GM23338 (cell line): Measurements from ENCODE around the gene MIPEP. TPM values are rescaled to one million over a fixed set of nuclear protein-coding genes. Genes with fewer than 3 reads are reported as not detected.
A peak's percentile ranks its signal among the peaks of the same experiment; 100 is the strongest.

ENCODE experiments used
- ATAC-seq: fragments of 200-7000 bp; cut with Tn5 transposase; 3 replicates; pipeline ENCODE4 v1.9.1; 2020
- DNase-seq: peaks from one replicate; pipeline ENCODE4 v3.0.0-alpha.2; 2015; ENCODE audit warnings: low spot score
- H2AFZ ChIP-seq: fragments of 200-600 bp; sonication (generic); 2 replicates; pipeline ENCODE4 v1.8.0; 2016; ENCODE audit warnings: antibody characterized with exemption, mild to moderate bottlenecking, moderate library complexity
- H3F3A ChIP-seq: fragments of 200-600 bp; sonication (generic); replicated peaks from 2 replicates; pipeline ENCODE4 v1.8.0; 2017; ENCODE audit warnings: antibody characterized with exemption, mixed run types, low read depth
- H3K27ac ChIP-seq: fragments of 200-600 bp; sonication (generic); 2 replicates; pipeline ENCODE4 v1.6.1; 2016; ENCODE audit warnings: low read depth
- H3K27me3 ChIP-seq: fragments of 200-600 bp; sonication (generic); 2 replicates; pipeline ENCODE4 v1.8.0; 2016; ENCODE audit warnings: mild to moderate bottlenecking, mixed run types, moderate library complexity; ENCODE audit not compliant: insufficient read depth
- H3K36me3 ChIP-seq: fragments of 200-600 bp; sonication (generic); 2 replicates; pipeline ENCODE4 v1.8.0; 2016; ENCODE audit warnings: mild to moderate bottlenecking; ENCODE audit not compliant: insufficient read depth
- H3K4me1 ChIP-seq: fragments of 200-600 bp; sonication (generic); 2 replicates; pipeline ENCODE4 v1.8.0; 2016; ENCODE audit warnings: mild to moderate bottlenecking, moderate library complexity; ENCODE audit not compliant: insufficient read depth
- H3K4me2 ChIP-seq: fragments of 200-600 bp; sonication (generic); 2 replicates; pipeline ENCODE4 v1.7.1; 2017; ENCODE audit warnings: mixed run types
- H3K4me3 ChIP-seq: fragments of 200-600 bp; sonication (generic); 2 replicates; pipeline ENCODE4 v1.6.1; 2016; ENCODE audit warnings: mixed run types
- H3K79me2 ChIP-seq: fragments of 200-600 bp; sonication (generic); replicated peaks from 2 replicates; pipeline ENCODE4 v1.8.0; 2017; ENCODE audit warnings: mild to moderate bottlenecking; ENCODE audit not compliant: insufficient read depth
- H3K9me2 ChIP-seq: fragments of 200-600 bp; sonication (generic); 2 replicates; pipeline ENCODE4 v1.8.0; 2017; ENCODE audit not compliant: insufficient read depth
- H4K20me1 ChIP-seq: fragments of 200-600 bp; sonication (generic); replicated peaks from 2 replicates; pipeline ENCODE4 v1.8.0; 2017; ENCODE audit warnings: mild to moderate bottlenecking; ENCODE audit not compliant: insufficient read depth
- H3K27ac Mint-ChIP-seq: 2 replicates; pipeline ENCODE4 v1.8.0; 2020; ENCODE audit warnings: inconsistent platforms, mild to moderate bottlenecking, moderate library complexity, mixed read lengths
- H3K27me3 Mint-ChIP-seq: 3 replicates; pipeline ENCODE4 v1.8.0; 2022; ENCODE audit warnings: low read depth, mild to moderate bottlenecking, moderate library complexity, mixed read lengths, inconsistent platforms; ENCODE audit not compliant: insufficient read depth, poor library complexity
- H3K36me3 Mint-ChIP-seq: 3 replicates; pipeline ENCODE4 v1.8.0; 2021; ENCODE audit warnings: low read depth, mild to moderate bottlenecking, inconsistent platforms, moderate library complexity, mixed read lengths
- H3K4me1 Mint-ChIP-seq: 3 replicates; pipeline ENCODE4 v1.8.0; 2020; ENCODE audit warnings: mild to moderate bottlenecking, inconsistent platforms, mixed read lengths
- H3K4me3 Mint-ChIP-seq: 3 replicates; pipeline ENCODE4 v1.8.0; 2021; ENCODE audit warnings: moderate library complexity, mild to moderate bottlenecking, inconsistent platforms, mixed read lengths
- H3K9me3 Mint-ChIP-seq: 3 replicates; pipeline ENCODE4 v1.8.0; 2020; ENCODE audit warnings: moderate library complexity, mild to moderate bottlenecking, inconsistent platforms, mixed read lengths
- CREB1 ChIP-seq: fragments of 250-450 bp; sonication (Bioruptor Pico); IDR thresholded peaks from 2 replicates; pipeline ENCODE4 v1.5.0; 2020; ENCODE audit warnings: low read depth, mild to moderate bottlenecking, moderate library complexity
- JUNB ChIP-seq: IDR thresholded peaks from one replicate; pipeline ENCODE4 v1.6.1; 2016; ENCODE audit warnings: antibody characterized with exemption; ENCODE audit not compliant: unreplicated experiment
- NANOG ChIP-seq: IDR thresholded peaks from 2 replicates; pipeline ENCODE4 v1.6.1; 2016; ENCODE audit warnings: antibody characterized with exemption, borderline replicate concordance
- POLR2AphosphoS5 ChIP-seq: IDR thresholded peaks from 2 replicates; pipeline ENCODE4 v1.6.1; 2016; ENCODE audit warnings: antibody characterized with exemption, low read depth
- ZNF114 ChIP-seq: fragments of 250-450 bp; sonication (Bioruptor Pico); IDR thresholded peaks from 2 replicates; pipeline ENCODE4 v1.5.0; 2020; ENCODE audit warnings: mild to moderate bottlenecking, moderate library complexity
- polyA plus RNA-seq: library from polyadenylated mRNA; unstranded; fragments of >200 nt; fragmentation: Nextera tagmentation; extraction: Ambion mirVana; gene quantifications from 2 replicates; pipeline ENCODE4 v1.2.1, GENCODE V29; 2016
- total RNA-seq: library from RNA; depleted of rRNA; stranded (reverse); fragments of >200 nt; shearing (Covaris generic); gene quantifications from 2 replicates; pipeline ENCODE4 v1.2.3, GENCODE V29; 2014
- TF ChIP-seq, protein P1 (sequence below): IDR thresholded peaks from one replicate; pipeline ENCODE4 v1.6.1; 2018; ENCODE audit warnings: antibody characterized with exemption; ENCODE audit not compliant: unreplicated experiment
- TF ChIP-seq, protein P2 (sequence below), 2 experiments: fragments of 200-600 bp in 1 of 2; sonication (generic) in 1 of 2; conservative IDR thresholded peaks; 2 replicates each; pipeline versions ENCODE4 v1.5.1 to v1.6.1; 2016 to 2017; ENCODE audit warnings: antibody characterized with exemption in 2 of 2, low read depth in 2 of 2, mild to moderate bottlenecking in 2 of 2, moderate library complexity in 1 of 2

The MIPEP gene
- total and polyA plus RNA-seq, 2 experiments from 2014 or later = 20.8 to 22.5 TPM

- TF ChIP-seq, protein P1, sequence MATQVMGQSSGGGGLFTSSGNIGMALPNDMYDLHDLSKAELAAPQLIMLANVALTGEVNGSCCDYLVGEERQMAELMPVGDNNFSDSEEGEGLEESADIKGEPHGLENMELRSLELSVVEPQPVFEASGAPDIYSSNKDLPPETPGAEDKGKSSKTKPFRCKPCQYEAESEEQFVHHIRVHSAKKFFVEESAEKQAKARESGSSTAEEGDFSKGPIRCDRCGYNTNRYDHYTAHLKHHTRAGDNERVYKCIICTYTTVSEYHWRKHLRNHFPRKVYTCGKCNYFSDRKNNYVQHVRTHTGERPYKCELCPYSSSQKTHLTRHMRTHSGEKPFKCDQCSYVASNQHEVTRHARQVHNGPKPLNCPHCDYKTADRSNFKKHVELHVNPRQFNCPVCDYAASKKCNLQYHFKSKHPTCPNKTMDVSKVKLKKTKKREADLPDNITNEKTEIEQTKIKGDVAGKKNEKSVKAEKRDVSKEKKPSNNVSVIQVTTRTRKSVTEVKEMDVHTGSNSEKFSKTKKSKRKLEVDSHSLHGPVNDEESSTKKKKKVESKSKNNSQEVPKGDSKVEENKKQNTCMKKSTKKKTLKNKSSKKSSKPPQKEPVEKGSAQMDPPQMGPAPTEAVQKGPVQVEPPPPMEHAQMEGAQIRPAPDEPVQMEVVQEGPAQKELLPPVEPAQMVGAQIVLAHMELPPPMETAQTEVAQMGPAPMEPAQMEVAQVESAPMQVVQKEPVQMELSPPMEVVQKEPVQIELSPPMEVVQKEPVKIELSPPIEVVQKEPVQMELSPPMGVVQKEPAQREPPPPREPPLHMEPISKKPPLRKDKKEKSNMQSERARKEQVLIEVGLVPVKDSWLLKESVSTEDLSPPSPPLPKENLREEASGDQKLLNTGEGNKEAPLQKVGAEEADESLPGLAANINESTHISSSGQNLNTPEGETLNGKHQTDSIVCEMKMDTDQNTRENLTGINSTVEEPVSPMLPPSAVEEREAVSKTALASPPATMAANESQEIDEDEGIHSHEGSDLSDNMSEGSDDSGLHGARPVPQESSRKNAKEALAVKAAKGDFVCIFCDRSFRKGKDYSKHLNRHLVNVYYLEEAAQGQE = no peak
- TF ChIP-seq ZNF114 (CRISPR knock-in tag) = no peak
- TF ChIP-seq, protein P2, sequence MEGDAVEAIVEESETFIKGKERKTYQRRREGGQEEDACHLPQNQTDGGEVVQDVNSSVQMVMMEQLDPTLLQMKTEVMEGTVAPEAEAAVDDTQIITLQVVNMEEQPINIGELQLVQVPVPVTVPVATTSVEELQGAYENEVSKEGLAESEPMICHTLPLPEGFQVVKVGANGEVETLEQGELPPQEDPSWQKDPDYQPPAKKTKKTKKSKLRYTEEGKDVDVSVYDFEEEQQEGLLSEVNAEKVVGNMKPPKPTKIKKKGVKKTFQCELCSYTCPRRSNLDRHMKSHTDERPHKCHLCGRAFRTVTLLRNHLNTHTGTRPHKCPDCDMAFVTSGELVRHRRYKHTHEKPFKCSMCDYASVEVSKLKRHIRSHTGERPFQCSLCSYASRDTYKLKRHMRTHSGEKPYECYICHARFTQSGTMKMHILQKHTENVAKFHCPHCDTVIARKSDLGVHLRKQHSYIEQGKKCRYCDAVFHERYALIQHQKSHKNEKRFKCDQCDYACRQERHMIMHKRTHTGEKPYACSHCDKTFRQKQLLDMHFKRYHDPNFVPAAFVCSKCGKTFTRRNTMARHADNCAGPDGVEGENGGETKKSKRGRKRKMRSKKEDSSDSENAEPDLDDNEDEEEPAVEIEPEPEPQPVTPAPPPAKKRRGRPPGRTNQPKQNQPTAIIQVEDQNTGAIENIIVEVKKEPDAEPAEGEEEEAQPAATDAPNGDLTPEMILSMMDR (conservative IDR thresholded peaks at IDR 0.05; ENCODE audit: low read depth in 2 of 2) = no peak
- TF ChIP-seq POLR2AphosphoS5 = no peak
- no peak for TF ChIP-seq JUNB
- no peak for TF ChIP-seq NANOG
- TF ChIP-seq CREB1 (CRISPR knock-in tag) = no peak
These were observed 117.6 kb downstream of the MIPEP start (continued) for GRCh38 chr13:23771552-23771951.

DNA sequence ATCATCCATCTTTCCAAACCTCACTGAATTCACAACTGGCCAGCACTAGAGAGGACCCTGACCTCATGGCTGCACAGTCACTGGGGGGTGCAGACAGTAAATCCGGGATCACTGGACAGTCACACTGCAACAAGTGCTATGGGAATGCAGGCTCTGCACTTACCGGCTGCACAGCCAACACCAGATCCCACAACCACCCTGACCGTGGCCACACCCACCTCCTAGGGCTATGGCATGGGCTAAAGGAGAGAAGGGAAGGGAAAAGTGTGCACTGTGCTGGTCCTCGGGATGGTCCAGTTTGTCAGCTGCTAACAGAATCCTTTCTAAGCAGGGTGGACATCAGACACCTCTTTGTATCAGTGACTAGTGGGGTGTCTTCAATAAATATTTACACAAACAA, 118.2 kb downstream of the MIPEP start:
- H3K4me2 ChIP-seq = no peak overlapping the region
- Mint-ChIP-seq H3K27ac (no peak overlapping the region), H3K4me1 (peaks cover 11% of the 10 kb centered on the region), H3K9me3 (no peaks in the 10 kb centered on the region), H3K27me3 (no peaks in the 10 kb centered on the region), H3K36me3 (no peaks in the 10 kb centered on the region), H3K4me3 (no peak overlapping the region)
- H3K9me2 ChIP-seq = no peaks in the 10 kb centered on the region
- no peaks in the 10 kb centered on the region for H3K79me2 ChIP-seq
- no peaks in the 10 kb centered on the region for H3K36me3 ChIP-seq
- H3F3A ChIP-seq = no peaks in the 10 kb centered on the region
- TF ChIP-seq, protein P2 (conservative IDR thresholded peaks at IDR 0.05; ENCODE audit: low read depth in 2 of 2) = no peak
- no peaks in the 10 kb centered on the region for H3K4me1 ChIP-seq
- H3K27ac ChIP-seq = no peak overlapping the region
- H2AFZ ChIP-seq = no peak overlapping the region
- ATAC-seq (peak; percentile 23; the same call in 2 of the 3 replicates), DNase-seq (no peak)
- H3K4me3 ChIP-seq = no peak overlapping the region
- H4K20me1 ChIP-seq = no peaks in the 10 kb centered on the region
- no peaks in the 10 kb centered on the region for H3K27me3 ChIP-seq
